IMR-90 (cell line): Measurements from ENCODE around the gene TNIP1. TPM values are rescaled to one million over a fixed set of nuclear protein-coding genes. Genes with fewer than 3 reads are reported as not detected.

Source experiments
- ATAC-seq: fragments of 200-7000 bp; cut with Tn5 transposase; 2 replicates; pipeline ENCODE4 v1.9.1; 2020; ENCODE audit warnings: low read depth, mild to moderate bottlenecking, moderate library complexity
- BruUV-seq: library from RNA; stranded (reverse); fragments of 400-500 nt; replicated peaks from 2 replicates; lab custom pipeline; 2021; lab: Mats Ljungman, UMichigan
- CTCF ChIA-PET: fragments of 300-600 bp; formaldehyde crosslinking; extraction: SDS; loops from one replicate; lab custom pipeline; 2021; ENCODE audit warnings: antibody characterized with exemption; lab: Yijun Ruan, JAX
- POLR2A ChIA-PET: fragments of 300-600 bp; sonication (Branson Sonifier 250); formaldehyde crosslinking; loops from one replicate; lab custom pipeline; 2022; ENCODE audit warnings: antibody characterized with exemption; ENCODE audit not compliant: unreplicated experiment; lab: Charles Lee
- DNase-seq: peaks from one replicate; pipeline ENCODE4 v3.0.0; 2013
- H2AFZ ChIP-seq: replicated peaks from 2 replicates; pipeline ENCODE3; 2013; ENCODE audit warnings: low read length, mild to moderate bottlenecking; ENCODE audit not compliant: poor library complexity
- H2AK5ac ChIP-seq: 2 replicates; pipeline ENCODE4 v1.6.1; 2013; ENCODE audit warnings: low read depth, low read length, inconsistent platforms
- H2AK9ac ChIP-seq: replicated peaks from 2 replicates; pipeline ENCODE3; 2013; ENCODE audit warnings: mild to moderate bottlenecking, low read depth, low read length, moderate library complexity; ENCODE audit not compliant: poor library complexity
- H2BK120ac ChIP-seq: 2 replicates; pipeline ENCODE4 v1.6.1; 2013; ENCODE audit warnings: low read depth, low read length, inconsistent platforms
- H2BK15ac ChIP-seq: 3 replicates; pipeline ENCODE4 v1.6.1; 2013; ENCODE audit warnings: low read depth, low read length, inconsistent platforms
- H2BK20ac ChIP-seq: 2 replicates; pipeline ENCODE4 v1.6.1; 2013; ENCODE audit warnings: low read depth, mild to moderate bottlenecking, inconsistent platforms, low read length, moderate library complexity
- H2BK5ac ChIP-seq: 2 replicates; pipeline ENCODE4 v1.6.1; 2013; ENCODE audit warnings: mild to moderate bottlenecking, low read depth, low read length, inconsistent platforms; ENCODE audit not compliant: poor library complexity, severe bottlenecking
- H3K14ac ChIP-seq: replicated peaks from 2 replicates; pipeline ENCODE4 v1.6.1; 2013; ENCODE audit warnings: low read depth, low read length, inconsistent platforms
- H3K18ac ChIP-seq: 2 replicates; pipeline ENCODE4 v1.6.1; 2013; ENCODE audit warnings: low read depth, low read length, control low read depth
- H3K23ac ChIP-seq: 2 replicates; pipeline ENCODE4 v1.6.1; 2013; ENCODE audit warnings: low read depth, low read length, inconsistent platforms
- H3K27ac ChIP-seq: 2 replicates; pipeline ENCODE4 v1.5.1; 2013; ENCODE audit warnings: mild to moderate bottlenecking, control low read depth, low read length; ENCODE audit not compliant: insufficient read depth
- H3K27me3 ChIP-seq: 2 replicates; pipeline ENCODE4 v1.6.1; 2013; ENCODE audit warnings: low read length; ENCODE audit not compliant: control insufficient read depth, insufficient read depth
- H3K36me3 ChIP-seq: 2 replicates; pipeline ENCODE4 v1.6.1; 2013; ENCODE audit warnings: low read length, mixed read lengths; ENCODE audit not compliant: control insufficient read depth, insufficient read depth
- H3K4ac ChIP-seq: 2 replicates; pipeline ENCODE4 v1.6.1; 2013; ENCODE audit warnings: low read depth, low read length, inconsistent platforms
- H3K4me1 ChIP-seq: 2 replicates; pipeline ENCODE4 v1.6.1; 2013; ENCODE audit warnings: low read length, mixed read lengths; ENCODE audit not compliant: control insufficient read depth, insufficient read depth
- H3K4me2 ChIP-seq: 2 replicates; pipeline ENCODE4 v1.6.1; 2013; ENCODE audit warnings: low read depth, mild to moderate bottlenecking, control low read depth, low read length, moderate library complexity
- H3K4me3 ChIP-seq: 2 replicates; pipeline ENCODE4 v1.5.1; 2013; ENCODE audit warnings: low read depth, mild to moderate bottlenecking, control low read depth, low read length, moderate library complexity; ENCODE audit not compliant: insufficient read depth
- H3K56ac ChIP-seq: 2 replicates; pipeline ENCODE4 v1.6.1; 2013; ENCODE audit warnings: low read length, inconsistent platforms; ENCODE audit not compliant: insufficient read depth; ENCODE audit errors: extremely low read depth
- H3K79me1 ChIP-seq, 2 experiments: 2 replicates each; pipeline ENCODE4 v1.6.1; 2013; ENCODE audit warnings: low read length in 2 of 2, inconsistent platforms in 1 of 2, low read depth in 1 of 2
- H3K9ac ChIP-seq: 2 replicates; pipeline ENCODE4 v1.6.1; 2013; ENCODE audit warnings: low read depth, low read length, control low read depth
- H3K9me1 ChIP-seq: 2 replicates; pipeline ENCODE4 v1.6.1; 2013; ENCODE audit warnings: low read length, inconsistent platforms; ENCODE audit not compliant: insufficient read depth
- H3K9me3 ChIP-seq: 2 replicates; pipeline ENCODE4 v1.6.1; 2013; ENCODE audit warnings: low read length; ENCODE audit not compliant: control insufficient read depth, insufficient read depth
- H4K20me1 ChIP-seq: 2 replicates; pipeline ENCODE4 v1.6.1; 2013; ENCODE audit warnings: low read length, inconsistent platforms; ENCODE audit not compliant: insufficient read depth
- H4K5ac ChIP-seq: 2 replicates; pipeline ENCODE4 v1.6.1; 2013; ENCODE audit warnings: mild to moderate bottlenecking, low read depth, low read length, control low read depth
- H4K8ac ChIP-seq, 2 experiments: 2 replicates each; pipeline ENCODE4 v1.6.1; 2013; ENCODE audit warnings: low read depth in 2 of 2, low read length in 2 of 2, control low read depth in 1 of 2, inconsistent platforms in 1 of 2
- H4K91ac ChIP-seq: 2 replicates; pipeline ENCODE4 v1.6.1; 2013; ENCODE audit warnings: low read depth, low read length, inconsistent platforms; ENCODE audit not compliant: insufficient read depth
- BHLHE40 ChIP-seq: fragments of 150-350 bp; IDR thresholded peaks from 2 replicates; pipeline ENCODE4 v1.6.1; 2016; ENCODE audit warnings: mild to moderate bottlenecking, low read depth, low read length
- CEBPB ChIP-seq: IDR thresholded peaks from 2 replicates; pipeline ENCODE4 v1.6.1; 2012; ENCODE audit warnings: low read depth, low read length, improper control_type of control experiment
- CHD1 ChIP-seq: IDR thresholded peaks from 2 replicates; pipeline ENCODE4 v1.6.1; 2012; ENCODE audit warnings: low read depth, low read length, improper control_type of control experiment
- FOS ChIP-seq: fragments of 150-350 bp; IDR thresholded peaks from 2 replicates; pipeline ENCODE4 v1.6.1; 2016; ENCODE audit warnings: low read depth, low read length
- MAFK ChIP-seq: IDR thresholded peaks from 2 replicates; pipeline ENCODE4 v1.6.1; 2012; ENCODE audit warnings: low read depth, low read length, improper control_type of control experiment
- MAZ ChIP-seq: IDR thresholded peaks from 2 replicates; pipeline ENCODE4 v1.6.1; 2012; ENCODE audit warnings: low read depth, mild to moderate bottlenecking, low read length, improper control_type of control experiment, moderate library complexity, borderline replicate concordance
- MXI1 ChIP-seq: IDR thresholded peaks from 2 replicates; pipeline ENCODE4 v1.6.1; 2012; ENCODE audit warnings: low read depth, mild to moderate bottlenecking, low read length, moderate library complexity, borderline replicate concordance
- NFE2L2 ChIP-seq: fragments of 150-350 bp; IDR thresholded peaks from 2 replicates; pipeline ENCODE4 v1.6.1; 2016; ENCODE audit warnings: low read depth, mild to moderate bottlenecking, low read length
- POLR2A ChIP-seq: IDR thresholded peaks from 2 replicates; pipeline ENCODE4 v1.6.1; 2012; ENCODE audit warnings: mild to moderate bottlenecking, low read depth, low read length
- RAD21 ChIP-seq: IDR thresholded peaks from 2 replicates; pipeline ENCODE4 v1.6.1; 2012; ENCODE audit warnings: low read length, improper control_type of control experiment
- RFX5 ChIP-seq: IDR thresholded peaks from 2 replicates; pipeline ENCODE4 v1.8.0; 2012; ENCODE audit warnings: low read depth, mild to moderate bottlenecking, low read length, moderate library complexity
- SMC3 ChIP-seq: fragments of 150-350 bp; IDR thresholded peaks from 2 replicates; pipeline ENCODE4 v1.6.1; 2016; ENCODE audit warnings: low read depth, mild to moderate bottlenecking, antibody characterized with exemption, low read length, moderate library complexity
- WGBS, 2 experiments: methylation state at CpG; one replicate each; pipeline versions ENCODE4 v1.1.5 to v1.1.7; 2013; ENCODE audit warnings: missing lambda C conversion rate in 2 of 2; ENCODE audit not compliant: insufficient read length in 1 of 2; ENCODE audit errors: extremely low coverage in 2 of 2; 5-methylcytosine and 5-hydroxymethylcytosine counted together
- dilution Hi-C: fragments of 300-500 bp; cut with HindIII; formaldehyde crosslinking; loops from one replicate; pipeline ENCODE4 v1.14.3; 2018; ENCODE audit warnings: low sequenced_read_pairs; ENCODE audit not compliant: unreplicated experiment
- in situ Hi-C: fragments of 300-500 bp; cut with MboI; formaldehyde crosslinking; loops from 3 replicates; pipeline ENCODE4 v1.14.3; 2019; ENCODE audit warnings: low sequenced_read_pairs, inconsistent platforms, mixed read lengths
- intact Hi-C: fragments of 100-400 bp; cut with micrococcal nuclease; formaldehyde crosslinking; loops from 2 replicates; pipeline ENCODE4 v1.10.0; 2022
- polyA plus RNA-seq, 3 experiments: library from polyadenylated mRNA; depleted of rRNA; stranded (reverse); fragments of >200 nt; gene quantifications; 2 replicates each; pipeline ENCODE4 v1.2.3, GENCODE V29; 2012; ENCODE audit warnings: low replicate concordance in 1 of 3
- total RNA-seq: library from RNA; depleted of rRNA; stranded (reverse); fragments of >200 nt; gene quantifications from 2 replicates; pipeline ENCODE4 v1.2.3, GENCODE V29; 2012
- TF ChIP-seq, protein P1 (sequence below): fragments of 150-350 bp; IDR thresholded peaks from 2 replicates; pipeline ENCODE4 v1.6.1; 2016; ENCODE audit warnings: low read depth, mild to moderate bottlenecking, low read length, moderate library complexity, borderline replicate concordance
- TF ChIP-seq, protein P2 (sequence below): fragments of 150-350 bp; IDR thresholded peaks from 2 replicates; pipeline ENCODE4 v1.6.1; 2017; ENCODE audit warnings: mild to moderate bottlenecking, antibody characterized with exemption, low read length, low read depth
- TF ChIP-seq, protein P3 (sequence below): conservative IDR thresholded peaks from 2 replicates; pipeline ENCODE4 v1.5.1; 2012; ENCODE audit warnings: mild to moderate bottlenecking, low read depth, low read length, improper control_type of control experiment

Gene TNIP1
- total and polyA plus RNA-seq, 2 of the 4 experiments (the other 2 are of a cell fraction), result 63.8 to 92.8 TPM

DNA sequence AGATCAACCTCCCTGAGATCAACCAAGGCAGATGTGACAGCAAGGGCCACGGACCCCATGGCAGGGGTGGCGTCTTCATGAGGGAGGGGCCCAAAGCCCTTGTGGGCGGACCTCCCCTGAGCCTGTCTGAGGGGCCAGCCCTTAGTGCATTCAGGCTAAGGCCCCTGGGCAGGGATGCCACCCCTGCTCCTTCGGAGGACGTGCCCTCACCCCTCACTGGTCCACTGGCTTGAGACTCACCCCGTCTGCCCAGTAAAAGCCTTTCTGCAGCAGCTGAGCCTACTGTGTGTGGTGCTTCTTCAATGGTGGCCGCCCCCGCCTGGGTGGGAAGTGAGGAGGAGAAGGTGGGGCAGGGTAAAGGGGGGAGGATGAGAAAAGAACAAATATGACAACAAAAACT, 52.1 kb downstream of the TNIP1 start:
- POLR2A ChIA-PET, result no interaction called here
- Histone ChIP-seq H3K14ac (no peak overlapping the region), H3K4me3 (no peak overlapping the region), H4K8ac (no peak overlapping the region), H3K23ac (no peak overlapping the region), H2BK15ac (no peak overlapping the region), H2BK5ac (no peak overlapping the region), H2BK120ac (no peak overlapping the region), H3K27ac (no peak overlapping the region), H2AK9ac (no peak overlapping the region), H2AK5ac (no peak overlapping the region), H3K56ac (no peak overlapping the region), H3K79me1 (peaks cover 3% of the 10 kb centered on the region in 2 experiments; a peak in 1 of 4 replicates), H4K20me1 (no peaks in the 10 kb centered on the region; the same call in 1 of the 2 replicates), H3K9ac (no peak overlapping the region), H3K18ac (no peak overlapping the region), H4K5ac (no peak overlapping the region), H3K9me1 (peaks cover 22% of the 10 kb centered on the region), H3K36me3 (peaks cover 48% of the 10 kb centered on the region), H4K91ac (no peak overlapping the region), H2AFZ (no peak overlapping the region), H3K4ac (no peak overlapping the region), H3K27me3 (no peaks in the 10 kb centered on the region), H3K9me3 (no peaks in the 10 kb centered on the region), H3K4me1 (peaks cover 4% of the 10 kb centered on the region; the same call in 1 of the 2 replicates), H2BK20ac (no peak overlapping the region), H3K4me2 (no peak overlapping the region)
- CTCF ChIA-PET, result no interaction called here
- DNase-seq, result no peak
- dilution Hi-C loops, result no loop called here
- intact Hi-C loops, result no loop called here
- TF ChIP-seq, protein P1, sequence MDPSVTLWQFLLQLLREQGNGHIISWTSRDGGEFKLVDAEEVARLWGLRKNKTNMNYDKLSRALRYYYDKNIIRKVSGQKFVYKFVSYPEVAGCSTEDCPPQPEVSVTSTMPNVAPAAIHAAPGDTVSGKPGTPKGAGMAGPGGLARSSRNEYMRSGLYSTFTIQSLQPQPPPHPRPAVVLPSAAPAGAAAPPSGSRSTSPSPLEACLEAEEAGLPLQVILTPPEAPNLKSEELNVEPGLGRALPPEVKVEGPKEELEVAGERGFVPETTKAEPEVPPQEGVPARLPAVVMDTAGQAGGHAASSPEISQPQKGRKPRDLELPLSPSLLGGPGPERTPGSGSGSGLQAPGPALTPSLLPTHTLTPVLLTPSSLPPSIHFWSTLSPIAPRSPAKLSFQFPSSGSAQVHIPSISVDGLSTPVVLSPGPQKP, result no peak
- TF ChIP-seq MXI1 (no peak), RFX5 (no peak), BHLHE40 (no peak), SMC3 (no peak), NFE2L2 (no peak), CEBPB (no peak), MAZ (no peak), FOS (no peak), MAFK (no peak), POLR2A (no peak), RAD21 (no peak), CHD1 (no peak)
- TF ChIP-seq, protein P2, sequence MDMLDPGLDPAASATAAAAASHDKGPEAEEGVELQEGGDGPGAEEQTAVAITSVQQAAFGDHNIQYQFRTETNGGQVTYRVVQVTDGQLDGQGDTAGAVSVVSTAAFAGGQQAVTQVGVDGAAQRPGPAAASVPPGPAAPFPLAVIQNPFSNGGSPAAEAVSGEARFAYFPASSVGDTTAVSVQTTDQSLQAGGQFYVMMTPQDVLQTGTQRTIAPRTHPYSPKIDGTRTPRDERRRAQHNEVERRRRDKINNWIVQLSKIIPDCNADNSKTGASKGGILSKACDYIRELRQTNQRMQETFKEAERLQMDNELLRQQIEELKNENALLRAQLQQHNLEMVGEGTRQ, result no peak
- TF ChIP-seq, protein P3, sequence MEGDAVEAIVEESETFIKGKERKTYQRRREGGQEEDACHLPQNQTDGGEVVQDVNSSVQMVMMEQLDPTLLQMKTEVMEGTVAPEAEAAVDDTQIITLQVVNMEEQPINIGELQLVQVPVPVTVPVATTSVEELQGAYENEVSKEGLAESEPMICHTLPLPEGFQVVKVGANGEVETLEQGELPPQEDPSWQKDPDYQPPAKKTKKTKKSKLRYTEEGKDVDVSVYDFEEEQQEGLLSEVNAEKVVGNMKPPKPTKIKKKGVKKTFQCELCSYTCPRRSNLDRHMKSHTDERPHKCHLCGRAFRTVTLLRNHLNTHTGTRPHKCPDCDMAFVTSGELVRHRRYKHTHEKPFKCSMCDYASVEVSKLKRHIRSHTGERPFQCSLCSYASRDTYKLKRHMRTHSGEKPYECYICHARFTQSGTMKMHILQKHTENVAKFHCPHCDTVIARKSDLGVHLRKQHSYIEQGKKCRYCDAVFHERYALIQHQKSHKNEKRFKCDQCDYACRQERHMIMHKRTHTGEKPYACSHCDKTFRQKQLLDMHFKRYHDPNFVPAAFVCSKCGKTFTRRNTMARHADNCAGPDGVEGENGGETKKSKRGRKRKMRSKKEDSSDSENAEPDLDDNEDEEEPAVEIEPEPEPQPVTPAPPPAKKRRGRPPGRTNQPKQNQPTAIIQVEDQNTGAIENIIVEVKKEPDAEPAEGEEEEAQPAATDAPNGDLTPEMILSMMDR, result no peak
- WGBS, 2 experiments, result 94% methylated on average over 3 of the region's 8 CpGs; no CpG with 5 or more reads in 1 of the 2 experiments
- in situ Hi-C loops, result no loop called here
- ATAC-seq, result no peak
- no TSS peak for BruUV-seq
